SK-N-SH treated with all-trans-retinoic acid at 6 μM for 48 hours (cell line): ENCODE data around the gene NPAS3.

ENCODE experiments used
- ATAC-seq: fragments of 200-7000 bp; cut with Tn5 transposase; 3 replicates; pipeline ENCODE4 v1.9.1; 2020; ENCODE audit warnings: mild to moderate bottlenecking, moderate library complexity
- ARNTL ChIP-seq: fragments of 450-650 bp; formaldehyde crosslinking; IDR thresholded peaks from 2 replicates; pipeline ENCODE4 v1.5.0; 2020; ENCODE audit warnings: low read depth, mild to moderate bottlenecking, moderate library complexity, borderline replicate concordance
- CREB5 ChIP-seq: fragments of 250-450 bp; sonication (Bioruptor Pico); IDR thresholded peaks from 2 replicates; pipeline ENCODE4 v1.5.1; 2020; ENCODE audit warnings: low read depth, mild to moderate bottlenecking, moderate library complexity
- CSDC2 ChIP-seq: fragments of 250-450 bp; sonication (Bioruptor Pico); IDR thresholded peaks from 2 replicates; pipeline ENCODE4 v1.5.0; 2020; ENCODE audit warnings: mild to moderate bottlenecking, moderate library complexity
- CSRNP3 ChIP-seq: fragments of 250-450 bp; sonication (Bioruptor Pico); IDR thresholded peaks from 2 replicates; pipeline ENCODE4 v1.5.1; 2021; ENCODE audit warnings: mild to moderate bottlenecking, moderate library complexity
- ESRRG ChIP-seq: fragments of 250-450 bp; sonication (Bioruptor Pico); IDR thresholded peaks from 2 replicates; pipeline ENCODE4 v1.6.1; 2021; ENCODE audit warnings: mild to moderate bottlenecking
- GLIS3 ChIP-seq: fragments of 250-450 bp; sonication (Bioruptor Pico); IDR thresholded peaks from 2 replicates; pipeline ENCODE4 v1.5.0; 2020; ENCODE audit warnings: mild to moderate bottlenecking, moderate library complexity
- ISL1 ChIP-seq: fragments of 250-450 bp; sonication (Bioruptor Pico); IDR thresholded peaks from 2 replicates; pipeline ENCODE4 v2.1.2; 2022; ENCODE audit warnings: mild to moderate bottlenecking, moderate library complexity
- OSR1 ChIP-seq: fragments of 250-450 bp; sonication (Bioruptor Pico); IDR thresholded peaks from 2 replicates; pipeline ENCODE4 v1.8.0; 2022; ENCODE audit warnings: moderate library complexity, mild to moderate bottlenecking, inconsistent platforms
- PATZ1 ChIP-seq: fragments of 250-450 bp; sonication (Bioruptor Pico); IDR thresholded peaks from 2 replicates; pipeline ENCODE4 v1.8.0; 2020; ENCODE audit warnings: mild to moderate bottlenecking, moderate library complexity, borderline replicate concordance
- POU6F1 ChIP-seq: fragments of 250-450 bp; sonication (Bioruptor Pico); IDR thresholded peaks from 2 replicates; pipeline ENCODE4 v1.8.0; 2021; ENCODE audit warnings: low read depth, mild to moderate bottlenecking, moderate library complexity, borderline replicate concordance
- PPARA ChIP-seq: fragments of 250-450 bp; sonication (Bioruptor Pico); IDR thresholded peaks from 2 replicates; pipeline ENCODE4 v1.5.0; 2020; ENCODE audit warnings: mild to moderate bottlenecking, borderline replicate concordance
- RARB ChIP-seq: fragments of 250-450 bp; sonication (Bioruptor Pico); IDR thresholded peaks from 2 replicates; pipeline ENCODE4 v1.8.0; 2021; ENCODE audit warnings: mild to moderate bottlenecking, moderate library complexity
- TCF4 ChIP-seq: fragments of 250-450 bp; sonication (Bioruptor Pico); IDR thresholded peaks from 2 replicates; pipeline ENCODE4 v1.8.0; 2021; ENCODE audit warnings: mild to moderate bottlenecking, moderate library complexity, borderline replicate concordance
- TOX ChIP-seq: fragments of 250-450 bp; sonication (Bioruptor Pico); IDR thresholded peaks from 2 replicates; pipeline ENCODE4 v1.8.0; 2021; ENCODE audit warnings: mild to moderate bottlenecking, moderate library complexity, borderline replicate concordance
- TSHZ2 ChIP-seq: fragments of 250-450 bp; sonication (Bioruptor Pico); IDR thresholded peaks from 2 replicates; pipeline ENCODE4 v1.5.0; 2020; ENCODE audit warnings: mild to moderate bottlenecking, moderate library complexity
- ZC3H10 ChIP-seq: fragments of 250-450 bp; sonication (Bioruptor Pico); IDR thresholded peaks from 2 replicates; pipeline ENCODE4 v1.5.1; 2021; ENCODE audit warnings: mild to moderate bottlenecking, moderate library complexity
- ZFP3 ChIP-seq: fragments of 250-450 bp; sonication (Bioruptor Pico); IDR thresholded peaks from 2 replicates; pipeline ENCODE4 v1.5.0; 2020; ENCODE audit warnings: mild to moderate bottlenecking, moderate library complexity
- ZFP30 ChIP-seq: fragments of 450-650 bp; formaldehyde crosslinking; IDR thresholded peaks from 2 replicates; pipeline ENCODE4 v1.5.0; 2022; ENCODE audit warnings: mild to moderate bottlenecking, moderate library complexity
- ZNF565 ChIP-seq: fragments of 450-650 bp; formaldehyde crosslinking; conservative IDR thresholded peaks from 2 replicates; pipeline ENCODE4 v1.5.0; 2020; ENCODE audit warnings: low read depth, mild to moderate bottlenecking, moderate library complexity
- ZNF70 ChIP-seq: fragments of 450-650 bp; formaldehyde crosslinking; IDR thresholded peaks from 2 replicates; pipeline ENCODE4 v1.5.0; 2020; ENCODE audit warnings: mild to moderate bottlenecking, moderate library complexity
- ZNF8 ChIP-seq: fragments of 450-650 bp; formaldehyde crosslinking; IDR thresholded peaks from 2 replicates; pipeline ENCODE4 v1.5.0; 2020; ENCODE audit warnings: mild to moderate bottlenecking, moderate library complexity

Gene NPAS3

GRCh38 chr14:33480887-33481184, 542.2 kb downstream of the NPAS3 start:
- TF ChIP-seq PATZ1 (CRISPR knock-in tag) (peak; percentile 75), TCF4 (CRISPR knock-in tag) (no peak; the same call in 1 of the 2 replicates), CSRNP3 (peak; percentile 79; the same call in 1 of the 2 replicates), GLIS3 (CRISPR knock-in tag) (no peak), CSDC2 (CRISPR knock-in tag) (peak; percentile 87; the same call in 1 of the 2 replicates), ZC3H10 (CRISPR knock-in tag) (peak; percentile 77; the same call in 1 of the 2 replicates), ESRRG (no peak), ISL1 (CRISPR knock-in tag) (peak; percentile 94), ZFP3 (CRISPR knock-in tag) (no peak)
- peak; percentile 90 for ATAC-seq

- TF ChIP-seq GLIS3 (CRISPR knock-in tag) (no peak), TCF4 (CRISPR knock-in tag) (no peak), ZNF565 (CRISPR knock-in tag) (no peak), TOX (CRISPR knock-in tag) (no peak), ZNF70 (CRISPR knock-in tag) (no peak), CSDC2 (CRISPR knock-in tag) (no peak), PPARA (CRISPR knock-in tag) (no peak), CREB5 (CRISPR knock-in tag) (no peak), ESRRG (no peak), RARB (no peak), ISL1 (CRISPR knock-in tag) (no peak), ARNTL (no peak), ZFP3 (CRISPR knock-in tag) (no peak), POU6F1 (CRISPR knock-in tag) (no peak), ZNF8 (CRISPR knock-in tag) (no peak)
- no peak for ATAC-seq
These were observed 544.4 kb downstream of the NPAS3 start for GRCh38 chr14:33483110-33483509.

GRCh38 chr14:33483541-33483940, 544.9 kb downstream of the NPAS3 start:
- no peak for TF ChIP-seq CSRNP3
- no peak for TF ChIP-seq OSR1 (CRISPR knock-in tag)
- no peak for TF ChIP-seq ZFP30 (CRISPR knock-in tag)
- no peak for TF ChIP-seq ZC3H10 (CRISPR knock-in tag)
- no peak for TF ChIP-seq CSDC2 (CRISPR knock-in tag)

GRCh38 chr14:33484264-33484663, 545.6 kb downstream of the NPAS3 start:
- ATAC-seq: no peak
- no peak for TF ChIP-seq CSDC2 (CRISPR knock-in tag)
- TF ChIP-seq TCF4 (CRISPR knock-in tag): no peak
- no peak for TF ChIP-seq ZC3H10 (CRISPR knock-in tag)
- TF ChIP-seq GLIS3 (CRISPR knock-in tag): no peak
- no peak for TF ChIP-seq POU6F1 (CRISPR knock-in tag)
- TF ChIP-seq CREB5 (CRISPR knock-in tag): no peak
- no peak for TF ChIP-seq ZNF565 (CRISPR knock-in tag)
- no peak for TF ChIP-seq RARB
- no peak for TF ChIP-seq TSHZ2 (CRISPR knock-in tag)
- TF ChIP-seq OSR1 (CRISPR knock-in tag): no peak
- TF ChIP-seq PPARA (CRISPR knock-in tag): no peak

More at GRCh38 chr14:33483541-33483940, 544.9 kb downstream of the NPAS3 start:
- no peak for ATAC-seq
